HCT116 (cell line): ENCODE results near the gene HEG1. TPM values are rescaled to one million over a fixed set of nuclear protein-coding genes. Genes with fewer than 3 reads are reported as not detected.

Experiments used
- ATAC-seq: fragments of 200-7000 bp; cut with Tn5 transposase; 2 replicates; pipeline ENCODE4 v1.9.1; 2020; ENCODE audit warnings: mild to moderate bottlenecking, moderate library complexity
- BruUV-seq: library from RNA; stranded (reverse); fragments of 400-500 nt; replicated peaks from 2 replicates; lab custom pipeline; 2021; lab: Mats Ljungman, UMichigan
- CTCF ChIA-PET: fragments of 300-600 bp; sonication (Branson Sonifier 250); formaldehyde crosslinking; loops from one replicate; lab custom pipeline; 2021; ENCODE audit warnings: antibody characterized with exemption; lab: Charles Lee
- POLR2A ChIA-PET: fragments of 300-600, 350-600 bp; sonication (Branson Sonifier 250); formaldehyde crosslinking; loops from one replicate; lab custom pipeline; 2021; ENCODE audit warnings: antibody characterized with exemption; lab: Charles Lee
- RAD21 ChIA-PET, 2 experiments: fragments of 300-600 bp; sonication (Branson Sonifier 250); formaldehyde crosslinking; loops; one replicate each; lab custom pipeline; 2023; ENCODE audit warnings: low total read pairs in 2 of 2; ENCODE audit not compliant: uncharacterized antibody in 2 of 2, unreplicated experiment in 2 of 2, low non-redundant PET in 1 of 2; lab: Charles Lee
- DNase-seq: peaks from one replicate; pipeline ENCODE4 v3.0.0-alpha.2; 2010; ENCODE audit warnings: low read depth, low spot score
- H2AFZ ChIP-seq: fragments of 200-600 bp; shearing (Covaris generic), sonication (generic); 2 replicates; pipeline ENCODE4 v1.6.1; 2017; ENCODE audit warnings: low read depth, mixed run types, mixed read lengths, antibody characterized with exemption, low read length; ENCODE audit not compliant: poor library complexity, severe bottlenecking
- H3K27ac ChIP-seq: 2 replicates; pipeline ENCODE4 v1.5.1; 2012; ENCODE audit warnings: low read depth, low read length
- H3K27me3 ChIP-seq: fragments of 200-600 bp; sonication (generic); 2 replicates; pipeline ENCODE4 v1.6.1; 2016; ENCODE audit warnings: mixed run types, low read length, mixed read lengths; ENCODE audit not compliant: insufficient read depth
- H3K36me3 ChIP-seq, 2 experiments: fragments of 200-500 bp in 1 of 2; fragments of 200-600 bp in 1 of 2; sonication (Bioruptor generic) in 1 of 2; sonication (generic) in 1 of 2; 2 replicates each; pipeline versions ENCODE4 v1.5.1 to v1.6.1; 2014 to 2016; ENCODE audit warnings: low read length in 2 of 2, inconsistent platforms in 1 of 2, mixed read lengths in 1 of 2, mixed run types in 1 of 2; ENCODE audit not compliant: insufficient read depth in 2 of 2, control insufficient read depth in 1 of 2
- H3K4me1 ChIP-seq, 2 experiments: fragments of 200-600 bp in 1 of 2; sonication (generic) in 1 of 2; 2 replicates each; pipeline versions ENCODE4 v1.5.1 to v1.6.1; 2012 to 2017; ENCODE audit warnings: low read length in 2 of 2, inconsistent platforms in 1 of 2, mild to moderate bottlenecking in 1 of 2, mixed read lengths in 1 of 2, mixed run types in 1 of 2, moderate library complexity in 1 of 2; ENCODE audit not compliant: insufficient read depth in 2 of 2, control insufficient read depth in 1 of 2
- H3K4me2 ChIP-seq: fragments of 200-600 bp; sonication (generic); 2 replicates; pipeline ENCODE4 v1.6.1; 2017; ENCODE audit warnings: mixed run types, low read length, mixed read lengths
- H3K4me3 ChIP-seq, 2 experiments: fragments of 200-600 bp in 1 of 2; sonication (generic) in 1 of 2; replicated peaks in 1 of 2; 2 replicates each; pipeline ENCODE4 v1.5.1; 2011 to 2016; ENCODE audit warnings: low read length in 2 of 2, control low read depth in 1 of 2, low read depth in 1 of 2, mild to moderate bottlenecking in 1 of 2, mixed read lengths in 1 of 2, mixed run types in 1 of 2
- H3K79me2 ChIP-seq: fragments of 200-600 bp; sonication (generic); 2 replicates; pipeline ENCODE4 v1.6.1; 2017; ENCODE audit warnings: mild to moderate bottlenecking, mixed run types, low read length, moderate library complexity, mixed read lengths; ENCODE audit not compliant: insufficient read depth
- H3K9ac ChIP-seq: fragments of 200-600 bp; sonication (generic); 2 replicates; pipeline ENCODE4 v1.6.1; 2016; ENCODE audit warnings: low read length, mixed read lengths
- H3K9me2 ChIP-seq: fragments of 200-600 bp; sonication (generic), shearing (Covaris generic); 2 replicates; pipeline ENCODE4 v1.6.1; 2017; ENCODE audit warnings: mixed run types, mild to moderate bottlenecking, moderate library complexity; ENCODE audit not compliant: insufficient read depth
- H3K9me3 ChIP-seq, 2 experiments: fragments of 200-500 bp in 1 of 2; fragments of 200-600 bp in 1 of 2; sonication (Bioruptor generic) in 1 of 2; sonication (generic) in 1 of 2; 2 replicates each; pipeline ENCODE4 v1.6.1; 2014 to 2017; ENCODE audit warnings: low read length in 2 of 2, mixed read lengths in 2 of 2, inconsistent platforms in 1 of 2, low read depth in 1 of 2, mild to moderate bottlenecking in 1 of 2, mixed run types in 1 of 2, moderate library complexity in 1 of 2; ENCODE audit not compliant: control insufficient read depth in 1 of 2, insufficient read depth in 1 of 2
- H4K20me1 ChIP-seq: fragments of 200-600 bp; sonication (generic), shearing (Covaris generic); 2 replicates; pipeline ENCODE4 v1.6.1; 2017; ENCODE audit warnings: mixed run types, mild to moderate bottlenecking, moderate library complexity; ENCODE audit not compliant: insufficient read depth
- JUND ChIP-seq: IDR thresholded peaks from 2 replicates; pipeline ENCODE4 v1.6.1; 2012
- POLR2A ChIP-seq: IDR thresholded peaks from 2 replicates; pipeline ENCODE4 v1.7.0; 2011; ENCODE audit warnings: borderline replicate concordance; ENCODE audit not compliant: insufficient read depth, insufficient read length; ENCODE audit errors: extremely low read depth
- SRF ChIP-seq: IDR thresholded peaks from 2 replicates; pipeline ENCODE4 v1.6.1; 2012; ENCODE audit warnings: low read depth
- YY1 ChIP-seq: IDR thresholded peaks from 2 replicates; pipeline ENCODE4 v1.6.1; 2011; ENCODE audit warnings: low read length, low read depth, moderate library complexity, mild to moderate bottlenecking; ENCODE audit not compliant: insufficient replicate concordance; ENCODE audit errors: extremely low read depth
- intact Hi-C: fragments of 100-400 bp; cut with micrococcal nuclease; formaldehyde crosslinking; loops from 2 replicates; pipeline ENCODE4 v1.10.0; 2022
- total RNA-seq: library from RNA; stranded (reverse); gene quantifications from one replicate; pipeline ENCODE4 v1.2.1, GENCODE V29; 2021; ENCODE audit not compliant: unreplicated experiment
- TF ChIP-seq, protein P1 (sequence below), 3 experiments: fragments of 200-600 bp in 1 of 3; sonication (generic) in 1 of 3; IDR thresholded peaks in 2 of 3; conservative IDR thresholded peaks in 1 of 3; 2 replicates each; pipeline ENCODE4 v1.5.1; 2012 to 2017; ENCODE audit warnings: low read depth in 2 of 3, low read length in 2 of 3, antibody characterized with exemption in 1 of 3, borderline replicate concordance in 1 of 3, control low read depth in 1 of 3, mild to moderate bottlenecking in 1 of 3, mixed read lengths in 1 of 3, mixed run types in 1 of 3, moderate library complexity in 1 of 3; ENCODE audit not compliant: insufficient read depth in 1 of 3

The HEG1 gene
- total RNA-seq, 1 experiment from 2014 or later = 2.6 TPM

DNA sequence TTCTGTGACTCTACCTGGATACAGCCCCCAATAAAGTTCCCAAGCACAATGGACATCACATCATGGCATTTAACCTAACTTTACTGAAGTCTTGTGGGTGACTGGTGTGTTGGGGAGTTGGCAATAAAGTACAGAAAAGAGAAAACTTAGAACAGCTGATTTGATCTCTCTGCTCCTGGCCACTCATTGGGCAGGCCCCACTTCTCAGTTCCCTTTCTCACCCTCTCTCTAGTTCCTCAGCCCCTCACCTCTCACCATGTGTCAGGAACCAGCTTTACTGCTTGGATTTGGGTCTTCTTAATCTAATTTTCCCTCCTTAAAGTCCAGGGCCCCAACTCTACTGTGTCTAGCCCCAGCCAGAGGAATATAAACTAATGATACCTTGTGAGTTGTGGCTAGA lies 120.5 kb downstream of the HEG1 start:
- ChIA-PET POLR2A (no interaction called here), CTCF (no interaction called here), RAD21 (no interaction called here)
- no peak for ATAC-seq
- H3K4me2 ChIP-seq = no peak overlapping the region
- intact Hi-C loops = no loop called here
- no peaks in the 10 kb centered on the region for H3K79me2 ChIP-seq
- no peaks in the 10 kb centered on the region for H3K27me3 ChIP-seq
- H3K27ac ChIP-seq = no peak overlapping the region
- no peak overlapping the region for H3K9ac ChIP-seq
- no TSS peak for BruUV-seq
- no peaks in the 10 kb centered on the region for H4K20me1 ChIP-seq
- TF ChIP-seq SRF = no peak
- no peak for TF ChIP-seq POLR2A
- no peak overlapping the region for H2AFZ ChIP-seq
- H3K4me3 ChIP-seq = no peak overlapping the region
- DNase-seq = no peak
- no peaks in the 10 kb centered on the region for H3K9me3 ChIP-seq
- no peaks in the 10 kb centered on the region for H3K9me2 ChIP-seq
- no peaks in the 10 kb centered on the region for H3K36me3 ChIP-seq
- H3K4me1 ChIP-seq = peaks cover 0 to 9% of the 10 kb centered on the region in 2 experiments; a peak in 1 of 4 replicates

GRCh38 chr3:124934577-124934976 lies 121.2 kb downstream of the HEG1 start, which contains the start of gene MUC13:
MUC13 (minus strand) TSS chr3:124934751; CDS start chr3:124934712, 39 bp downstream.
- Histone ChIP-seq H3K4me3 (no peak within 1 kb of the TSS), H4K20me1 (no peaks in the 10 kb centered on the region), H3K36me3 (no peaks in the 10 kb centered on the region), H3K27ac (no peak within 1 kb of the TSS), H3K9me3 (no peaks in the 10 kb centered on the region)
- BruUV-seq = no TSS peak
- TF ChIP-seq, protein P1, sequence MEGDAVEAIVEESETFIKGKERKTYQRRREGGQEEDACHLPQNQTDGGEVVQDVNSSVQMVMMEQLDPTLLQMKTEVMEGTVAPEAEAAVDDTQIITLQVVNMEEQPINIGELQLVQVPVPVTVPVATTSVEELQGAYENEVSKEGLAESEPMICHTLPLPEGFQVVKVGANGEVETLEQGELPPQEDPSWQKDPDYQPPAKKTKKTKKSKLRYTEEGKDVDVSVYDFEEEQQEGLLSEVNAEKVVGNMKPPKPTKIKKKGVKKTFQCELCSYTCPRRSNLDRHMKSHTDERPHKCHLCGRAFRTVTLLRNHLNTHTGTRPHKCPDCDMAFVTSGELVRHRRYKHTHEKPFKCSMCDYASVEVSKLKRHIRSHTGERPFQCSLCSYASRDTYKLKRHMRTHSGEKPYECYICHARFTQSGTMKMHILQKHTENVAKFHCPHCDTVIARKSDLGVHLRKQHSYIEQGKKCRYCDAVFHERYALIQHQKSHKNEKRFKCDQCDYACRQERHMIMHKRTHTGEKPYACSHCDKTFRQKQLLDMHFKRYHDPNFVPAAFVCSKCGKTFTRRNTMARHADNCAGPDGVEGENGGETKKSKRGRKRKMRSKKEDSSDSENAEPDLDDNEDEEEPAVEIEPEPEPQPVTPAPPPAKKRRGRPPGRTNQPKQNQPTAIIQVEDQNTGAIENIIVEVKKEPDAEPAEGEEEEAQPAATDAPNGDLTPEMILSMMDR (IDR thresholded peaks at IDR 0.05 in 2 of 3, conservative IDR thresholded peaks at IDR 0.05 in 1 of 3; ENCODE audit: borderline replicate concordance in 1 of 3, insufficient read depth in 1 of 3, low read depth in 2 of 3, low read length in 2 of 3) = no peak
- TF ChIP-seq JUND (no peak), YY1 (no peak)
- TF ChIP-seq, all 23 proteins: peak for 0
- no peaks in the 10 kb centered on the region for H3K9me2 ChIP-seq
- RAD21 ChIA-PET = no interaction called here
- H3K79me2 ChIP-seq = no peaks in the 10 kb centered on the region
- peak within 1 kb of the TSS; percentile 37 for H3K4me2 ChIP-seq
- H3K9ac ChIP-seq = no peak within 1 kb of the TSS
- intact Hi-C loops = no loop called here
- H2AFZ ChIP-seq = peak within 1 kb of the TSS; percentile 30
- CTCF ChIA-PET = no interaction called here
- ATAC-seq (no peak), DNase-seq (no peak)
- peaks cover 0 to 9% of the 10 kb centered on the region in 2 experiments; a peak in 1 of 4 replicates for H3K4me1 ChIP-seq
- POLR2A ChIA-PET = no interaction called here
- H3K27me3 ChIP-seq = no peaks in the 10 kb centered on the region
